ENCODE results near the gene RECK. TPM values are rescaled to one million over a fixed set of nuclear protein-coding genes. Genes with fewer than 3 reads are reported as not detected.
A peak's percentile ranks its signal among the peaks of the same experiment; 100 is the strongest.

RECK gene
- total RNA-seq, 1 experiment from 2014 or later, result 5.0 TPM

- Histone ChIP-seq H3K4me2 (ENCODE audit: low read length) (peak overlapping the region; percentile 73), H3K4me3 (ENCODE audit: low read length) (no peak overlapping the region), H3F3A (ENCODE audit: low read length, unreplicated experiment) (no peaks in the 10 kb centered on the region), H3K9me3 (ENCODE audit: low read length) (no peaks in the 10 kb centered on the region), H3K9ac (ENCODE audit: low read length) (no peak overlapping the region), H3K79me2 (ENCODE audit: low read length) (no peaks in the 10 kb centered on the region), H3K36me3 (ENCODE audit: low read depth, low read length) (no peaks in the 10 kb centered on the region), H3K9me2 (replicated peaks; ENCODE audit: low read length) (no peaks in the 10 kb centered on the region), H3K27ac (ENCODE audit: low read length) (peak overlapping the region; percentile 19; the same call in 1 of the 2 replicates), H3K27me3 (ENCODE audit: low read length) (no peaks in the 10 kb centered on the region), H3K4me1 (ENCODE audit: insufficient read depth, low read length) (peaks cover 16% of the 10 kb centered on the region), H4K20me1 (ENCODE audit: low read length) (no peaks in the 10 kb centered on the region), H2AFZ (ENCODE audit: low read length) (peak overlapping the region; percentile 68)
- TF ChIP-seq EZH2 (IDR thresholded peaks at IDR 0.05; ENCODE audit: low read length, unreplicated experiment), result no peak
- peak; percentile 29; the same call in 1 of the 2 replicates for TF ChIP-seq CTCF (conservative IDR thresholded peaks at IDR 0.05; ENCODE audit: low read depth, low read length)
- TF ChIP-seq EZH2phosphoT487 (IDR thresholded peaks at IDR 0.05; ENCODE audit: borderline replicate concordance, low read length), result no peak
- BruUV-seq (replicated peaks), result no TSS peak
- intact Hi-C loops (cut with micrococcal nuclease), result loop anchor here (2.0 kb wide), 1 partner anchor 54 kb away; the partner anchor contains the start of gene RECK
- CTCF ChIA-PET, result interaction anchor here (1.1 kb wide), 1 partner anchor 75 kb away, joined by 5 read pairs; no protein-coding TSS in a partner anchor
- ATAC-seq (peak; percentile 93), DNase-seq (peak; percentile 56)
- POLR2A ChIA-PET (ENCODE audit: unreplicated experiment), result interaction anchor here (0.5 to 0.7 kb wide), 2 partner anchors 66 to 991 kb away, joined by 3 to 7 read pairs; no protein-coding TSS in a partner anchor
Measured at GRCh38 chr9:36091026-36091953, 54.6 kb downstream of the RECK start.

- intact Hi-C loops (cut with micrococcal nuclease), result no loop called here
- ATAC-seq, result no peak
- no peak overlapping the region for H3K27ac ChIP-seq (ENCODE audit: low read length)
- peaks cover 16% of the 10 kb centered on the region for H3K4me1 ChIP-seq (ENCODE audit: insufficient read depth, low read length)
- no peak overlapping the region for H3K4me3 ChIP-seq (ENCODE audit: low read length)
- H3K9me2 ChIP-seq (replicated peaks; ENCODE audit: low read length), result no peaks in the 10 kb centered on the region
- ChIA-PET CTCF (no interaction called here), POLR2A (ENCODE audit: unreplicated experiment) (interaction anchor here (0.6 kb wide), 1 partner anchor 634 kb away, joined by 11 read pairs; no protein-coding TSS in a partner anchor)
- no peaks in the 10 kb centered on the region for H3K27me3 ChIP-seq (ENCODE audit: low read length)
- H2AFZ ChIP-seq (ENCODE audit: low read length), result no peak overlapping the region
- H3K36me3 ChIP-seq (ENCODE audit: low read depth, low read length), result no peaks in the 10 kb centered on the region
- no peak for TF ChIP-seq CTCF (conservative IDR thresholded peaks at IDR 0.05; ENCODE audit: low read depth, low read length)
- TF ChIP-seq EZH2 (IDR thresholded peaks at IDR 0.05; ENCODE audit: low read length, unreplicated experiment), result no peak
- TF ChIP-seq EZH2phosphoT487 (IDR thresholded peaks at IDR 0.05; ENCODE audit: borderline replicate concordance, low read length), result no peak
- H3F3A ChIP-seq (ENCODE audit: low read length, unreplicated experiment), result no peaks in the 10 kb centered on the region
- H3K79me2 ChIP-seq (ENCODE audit: low read length), result no peaks in the 10 kb centered on the region
- BruUV-seq (replicated peaks), result no TSS peak
- no peak for DNase-seq
- H3K4me2 ChIP-seq (ENCODE audit: low read length), result peak overlapping the region; percentile 73; the same call in 1 of the 2 replicates
- no peaks in the 10 kb centered on the region for H3K9me3 ChIP-seq (ENCODE audit: low read length)
- no peaks in the 10 kb centered on the region for H4K20me1 ChIP-seq (ENCODE audit: low read length)
- H3K9ac ChIP-seq (ENCODE audit: low read length), result no peak overlapping the region
Measured at GRCh38 chr9:36092014-36092413, 55.3 kb downstream of the RECK start.

All from PC-3 (cell line).